Stimulated activated CD4-positive, alpha-beta T cell treated with anti-CD3 and anti-CD28 coated beads, Interleukin-4, amount 100 ng/mL, for 24 hours (primary cell): ENCODE data around the gene DUSP22.

Experiments
- DNase-seq: peaks from one replicate; pipeline ENCODE4 v3.0.0-alpha.2; 2020

The DUSP22 gene

DNA sequence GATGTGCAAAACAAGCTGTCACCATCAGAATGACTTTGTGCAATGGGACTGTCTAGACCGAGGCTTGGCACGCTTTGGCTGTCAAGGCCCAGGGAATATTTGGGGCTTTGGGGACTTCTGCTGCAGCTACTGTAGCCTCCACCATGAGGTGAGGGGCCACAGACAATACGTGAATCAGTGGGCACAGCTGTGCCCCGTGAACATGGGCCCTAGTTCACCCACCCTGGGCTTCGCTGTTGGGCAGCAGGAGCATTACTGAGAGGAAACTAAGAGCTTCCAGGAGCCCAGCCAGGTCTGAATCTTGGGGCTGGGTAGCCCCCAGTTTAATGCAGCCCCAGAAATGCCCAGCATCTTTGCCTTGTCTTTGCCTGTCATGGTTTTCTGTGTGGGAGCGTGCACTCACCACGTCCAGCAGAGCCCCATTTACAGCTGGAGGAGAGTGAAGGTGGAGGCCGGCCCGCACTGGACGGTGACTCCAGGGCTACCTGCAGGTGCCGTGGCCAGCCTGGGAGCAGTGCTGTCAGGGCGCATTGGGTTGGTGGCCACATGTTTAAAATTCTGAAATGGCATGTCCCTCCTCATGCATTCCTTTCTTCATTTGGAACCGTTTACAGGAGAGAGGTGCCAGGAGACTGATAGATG, 34.7 kb downstream of the DUSP22 start:
- DNase-seq = no peak

GRCh38 chr6:327538-328116, 35.3 kb downstream of the DUSP22 start:
- DNase-seq = no peak

DNA sequence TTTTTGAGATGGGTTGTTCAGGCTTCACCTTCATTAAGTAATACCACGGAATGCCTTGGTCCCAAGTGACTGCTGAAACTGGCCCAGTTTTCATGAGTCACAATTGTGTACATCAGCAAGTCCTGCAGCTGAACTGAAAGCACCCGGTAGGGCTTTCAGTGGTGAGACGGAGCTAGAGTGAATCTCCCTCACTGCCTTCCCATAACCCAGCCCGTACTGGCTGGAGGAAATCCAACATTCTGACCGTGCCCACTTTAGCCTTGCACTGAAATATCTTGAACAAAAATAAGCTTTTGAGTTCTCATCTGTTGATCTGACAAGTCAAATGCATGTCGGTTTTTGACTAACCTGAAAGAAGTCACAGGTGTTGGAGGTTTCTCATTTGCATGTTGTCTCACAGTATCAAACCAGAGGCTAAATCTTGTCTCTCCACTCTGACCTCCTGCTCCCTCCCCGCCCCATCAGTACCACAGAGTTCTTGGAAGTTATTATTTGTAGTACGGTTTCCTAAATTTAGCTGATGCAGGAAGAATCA, 35.9 kb downstream of the DUSP22 start:
- DNase-seq = peak; percentile 20

- no peak for DNase-seq
Measured at GRCh38 chr6:328924-329323, 36.6 kb downstream of the DUSP22 start.

DNA sequence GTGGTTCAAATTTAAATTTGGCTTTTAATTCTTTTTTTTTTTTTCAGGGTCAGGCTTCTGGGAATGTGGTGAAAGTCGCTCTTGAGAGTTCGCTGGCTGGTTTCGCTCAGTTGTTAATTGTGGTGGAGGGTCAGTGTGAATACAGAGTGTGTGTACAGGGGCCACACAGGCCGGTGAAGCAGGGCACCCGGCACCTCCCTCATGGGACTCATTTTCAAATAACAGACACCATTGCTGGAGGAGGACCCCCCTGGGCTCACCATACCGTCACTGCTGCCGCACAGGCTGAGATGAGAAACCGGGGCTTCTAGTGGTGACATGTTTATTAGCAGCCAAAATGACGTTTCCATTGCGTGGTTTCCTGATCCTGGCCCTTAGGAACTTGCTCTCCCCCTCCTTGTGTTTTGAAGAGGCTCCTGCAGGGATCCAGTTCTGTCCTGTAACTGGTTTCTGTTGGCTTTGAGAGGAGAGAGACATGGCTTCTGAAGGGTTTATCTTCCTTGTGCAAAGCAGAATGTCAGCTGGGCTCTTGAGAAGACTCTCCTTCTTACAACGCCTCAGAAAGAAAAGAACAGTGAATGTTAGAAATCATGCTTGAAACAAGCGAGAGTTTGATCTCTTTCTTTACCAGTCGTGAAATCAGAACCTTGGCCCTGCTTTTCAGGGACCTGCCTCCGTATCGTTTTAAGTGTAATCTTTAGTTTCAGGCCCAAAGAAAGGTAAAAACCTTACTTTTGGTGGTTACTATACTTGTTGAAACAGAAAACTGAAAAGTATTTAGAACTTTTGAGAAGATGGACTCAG, 37.8 kb downstream of the DUSP22 start:
- no peak for DNase-seq

- no peak for DNase-seq
Measured at GRCh38 chr6:330948-331347, 38.7 kb downstream of the DUSP22 start.

DNA sequence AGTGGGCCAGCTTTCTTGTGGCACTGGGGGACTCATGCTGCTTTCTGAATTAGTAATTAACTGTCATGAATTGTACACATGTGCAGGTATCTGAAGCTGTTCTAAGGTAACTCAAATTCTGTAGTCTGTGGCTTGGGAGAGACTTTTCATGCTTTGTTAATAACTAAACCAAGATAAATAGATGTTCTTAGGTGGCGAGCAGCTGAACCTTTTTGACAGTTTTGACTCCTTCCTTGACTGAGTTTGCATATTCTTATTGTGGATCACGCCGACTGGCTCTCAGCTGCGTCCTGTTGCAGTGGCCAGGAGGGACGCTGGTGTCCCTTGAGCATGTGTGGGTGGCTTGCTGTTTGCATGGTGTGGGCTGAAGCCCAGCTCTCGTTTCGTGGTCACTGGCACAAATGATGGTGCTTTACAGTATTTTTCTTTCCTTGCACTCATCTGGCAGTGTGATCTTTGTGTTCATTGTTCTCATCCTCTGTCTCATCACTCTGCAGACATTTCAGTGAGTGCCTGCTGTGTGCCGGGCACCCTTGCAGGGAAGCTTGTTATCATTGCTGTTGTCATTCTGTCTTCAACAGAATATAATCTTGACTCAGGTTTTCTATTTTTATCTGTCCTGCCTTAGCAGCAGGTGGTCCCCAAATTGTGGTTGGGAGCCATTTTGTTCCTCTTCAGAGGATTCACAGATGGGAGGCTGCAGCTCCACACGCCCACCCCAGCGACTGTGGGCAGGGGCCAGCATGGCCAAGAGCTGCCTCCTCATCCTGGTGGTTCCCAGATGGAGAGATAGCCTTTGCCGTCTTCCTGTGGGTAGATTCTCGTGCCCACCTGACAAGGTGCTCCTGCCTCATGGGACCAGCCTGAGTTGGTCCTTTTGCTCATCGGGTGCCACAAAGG, 39.6 kb downstream of the DUSP22 start:
- no peak for DNase-seq

DNA sequence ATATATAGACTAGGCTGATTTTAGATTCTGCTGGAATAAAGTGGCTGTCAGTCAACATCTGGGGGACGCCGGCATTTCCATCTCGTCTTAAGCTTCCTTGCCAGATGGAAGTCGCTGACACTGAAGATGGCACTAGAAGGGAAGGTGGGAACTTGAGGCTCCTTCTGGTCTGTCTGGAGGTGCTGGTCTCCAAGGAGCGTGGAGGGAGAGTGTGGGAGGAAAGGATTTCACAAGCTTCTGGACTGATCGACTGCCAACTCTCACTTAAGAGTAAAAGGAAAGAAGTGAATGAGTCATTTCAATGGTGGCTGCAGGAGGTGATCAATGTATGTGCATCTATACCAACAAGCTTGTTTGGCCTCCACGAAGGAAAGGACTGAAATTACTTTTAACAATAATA, 40.4 kb downstream of the DUSP22 start:
- no peak for DNase-seq

DNA sequence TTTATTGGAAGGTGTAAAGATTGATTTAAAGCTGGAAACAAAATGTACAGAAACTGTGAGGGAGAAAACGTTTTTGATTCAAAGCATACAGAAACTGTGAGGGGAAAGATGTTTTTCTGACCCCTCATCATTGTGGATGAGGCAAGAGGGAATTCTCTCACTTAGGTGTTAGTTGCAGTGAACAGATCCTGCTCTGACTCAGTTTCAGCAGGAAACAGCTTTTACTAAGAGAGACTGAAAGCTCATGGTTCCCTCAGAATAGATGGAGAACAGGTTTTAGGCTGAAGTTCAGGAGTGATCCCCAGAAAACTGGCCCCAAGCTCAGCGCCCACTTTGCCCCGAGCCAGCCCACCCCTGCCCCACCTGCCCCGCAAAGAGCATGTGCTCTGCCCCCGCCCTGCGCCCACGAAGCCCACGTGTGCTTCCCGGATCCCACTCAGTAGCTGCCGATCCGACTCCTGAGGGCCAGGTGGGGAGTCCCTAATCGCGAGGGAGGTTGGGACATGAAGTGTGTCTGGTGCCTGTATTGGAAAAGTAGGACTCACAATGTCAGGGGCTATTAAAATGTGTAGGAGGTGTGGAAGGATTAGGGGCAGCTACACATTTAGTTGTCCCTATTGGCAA, 41.2 kb downstream of the DUSP22 start:
- DNase-seq = no peak

DNA sequence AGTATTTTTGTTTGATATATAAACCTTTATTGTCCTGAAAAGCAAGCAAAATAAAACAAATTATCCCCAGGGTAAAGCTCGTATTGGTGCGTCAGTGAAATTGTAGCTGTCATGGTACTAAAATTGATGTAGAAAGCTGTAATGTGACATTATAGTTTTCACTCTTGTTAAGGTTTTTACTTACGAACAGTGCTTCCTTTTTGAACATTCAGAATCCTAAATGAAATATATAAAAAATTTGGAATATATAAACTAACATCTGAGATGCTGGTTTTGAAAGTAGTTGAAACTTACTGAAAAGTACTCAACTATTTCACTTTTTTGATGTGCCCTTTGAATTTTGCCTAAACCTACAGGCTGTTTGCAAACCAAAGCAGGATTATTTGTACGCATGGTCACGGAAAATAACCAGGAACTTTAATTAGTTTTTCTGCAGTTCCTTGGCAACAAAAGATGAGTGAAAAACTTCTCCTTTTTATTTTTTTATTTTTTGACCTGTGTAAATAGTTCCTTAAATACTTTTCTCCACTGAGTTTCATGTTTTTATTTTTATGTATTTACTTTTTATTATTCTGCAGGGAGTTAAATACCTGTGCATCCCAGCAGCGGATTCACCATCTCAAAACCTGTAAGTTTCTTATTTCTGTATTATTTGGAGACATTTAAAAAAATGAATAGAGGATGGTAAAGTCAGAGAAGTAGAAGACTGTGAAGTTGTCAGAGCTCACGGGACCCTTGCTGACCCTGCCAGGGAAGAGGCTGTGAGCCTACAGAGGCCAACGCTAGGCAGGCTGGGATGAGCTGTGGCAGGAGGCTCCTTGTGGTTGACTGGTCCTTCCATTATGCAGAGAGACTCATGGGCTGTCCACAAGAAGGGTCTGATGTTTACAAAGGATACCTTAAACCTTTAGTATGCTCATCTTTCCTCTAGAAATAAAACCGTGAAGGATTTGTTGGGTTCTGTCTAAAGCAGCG, 42.5 kb downstream of the DUSP22 start:
- DNase-seq = no peak

DNA sequence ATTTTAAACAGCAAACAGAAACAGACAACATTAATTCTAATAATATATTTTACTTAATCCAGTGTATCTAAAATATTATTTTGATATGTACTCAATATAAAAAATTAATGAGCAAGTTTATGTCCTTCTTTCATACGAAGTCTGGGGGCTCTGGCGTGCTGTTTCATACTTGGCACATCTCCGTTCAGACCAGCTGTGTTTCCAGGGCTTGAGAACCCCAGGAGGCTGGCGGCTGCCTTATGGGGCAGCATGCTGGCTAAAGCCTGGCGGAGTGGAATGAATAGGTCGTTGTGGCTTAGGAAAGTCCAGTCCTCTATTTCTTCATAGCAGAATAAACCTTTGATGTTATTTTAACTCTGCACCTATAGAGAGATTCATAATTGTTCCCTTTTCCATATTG, 43.3 kb downstream of the DUSP22 start:
- no peak for DNase-seq

- DNase-seq = no peak
Measured at GRCh38 chr6:336159-337114, 44.1 kb downstream of the DUSP22 start.

DNA sequence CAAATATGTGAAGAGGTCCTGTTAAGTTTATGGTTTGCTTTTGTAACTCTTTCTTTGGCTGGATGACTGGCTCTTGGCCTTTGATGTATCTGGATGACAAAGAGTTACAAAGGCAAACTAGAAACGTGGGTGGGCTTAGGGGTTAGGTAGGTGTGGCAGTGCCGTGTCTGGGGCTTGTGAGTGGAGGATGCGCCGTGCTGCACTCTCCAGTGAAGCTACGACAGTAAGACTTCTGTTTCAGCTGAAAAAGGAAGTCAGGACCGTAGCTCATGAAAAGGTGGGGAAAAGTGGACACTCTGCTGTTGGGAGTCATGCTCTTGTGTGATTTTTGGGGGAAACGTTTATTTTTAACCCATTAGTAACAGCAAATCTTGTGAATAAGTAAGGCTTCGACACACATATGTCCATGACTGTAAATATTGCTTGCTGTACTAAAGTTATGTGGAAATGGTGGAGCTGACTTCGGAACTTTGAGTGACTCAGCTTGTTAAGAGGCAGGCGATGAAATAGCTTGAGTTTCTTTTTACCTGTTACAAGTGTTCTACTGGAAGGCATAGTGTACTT, 45.6 kb downstream of the DUSP22 start:
- peak; percentile 28 for DNase-seq

GRCh38 chr6:338815-339262, 46.6 kb downstream of the DUSP22 start:
- no peak for DNase-seq

GRCh38 chr6:339480-339879, 47.2 kb downstream of the DUSP22 start:
- DNase-seq = no peak

DNA sequence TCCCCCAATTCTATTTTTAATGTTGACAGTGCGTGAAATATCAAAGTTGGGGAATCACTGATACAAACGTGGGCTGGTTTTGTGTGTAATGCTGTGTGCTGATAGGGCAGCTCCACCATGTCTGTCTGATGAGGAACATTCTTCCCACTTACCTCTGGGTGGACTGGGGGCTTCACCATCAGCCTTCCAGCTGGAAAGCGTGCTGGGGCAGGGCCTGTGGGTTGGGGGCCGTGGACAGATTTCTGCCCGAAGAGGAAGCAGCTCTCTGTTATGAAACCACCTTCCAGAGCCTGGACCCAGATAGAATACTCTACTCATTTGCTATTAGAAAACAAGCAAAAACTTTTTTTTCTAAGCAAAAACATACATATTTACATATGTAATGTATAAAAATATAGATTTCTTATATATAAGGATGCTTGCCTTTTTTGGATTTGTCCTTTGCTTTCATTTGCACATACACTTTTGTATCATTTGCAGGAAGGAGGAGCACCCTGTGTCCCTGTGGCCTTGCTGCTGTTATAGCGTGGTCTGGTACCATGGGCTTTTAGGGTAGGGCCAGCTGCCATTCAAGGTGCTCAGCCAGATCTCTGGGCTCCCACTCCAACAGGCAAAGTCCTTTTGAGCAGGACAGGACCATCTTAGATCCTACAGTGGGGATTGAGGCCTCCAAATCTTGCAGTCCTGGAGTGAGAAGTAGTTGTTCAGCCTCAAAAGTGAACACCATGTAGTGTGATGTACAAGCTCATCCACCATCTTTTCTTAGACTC, 48.1 kb downstream of the DUSP22 start:
- no peak for DNase-seq

- no peak for DNase-seq
Measured at GRCh38 chr6:340991-341827, 48.9 kb downstream of the DUSP22 start.
